Vagina (tissue), 2 donors: ENCODE results near the gene GDF11. TPM values are rescaled to one million over a fixed set of nuclear protein-coding genes. Genes with fewer than 3 reads are reported as not detected.

ENCODE experiments used
- DNase-seq, 2 donors: peaks; one replicate each; pipeline ENCODE4 v3.0.0-alpha.2; 2017; ENCODE audit errors: extremely low spot score in 2 of 2
- H3K27ac ChIP-seq: fragments of 200-600 bp; sonication (generic); one replicate; pipeline ENCODE4 v1.5.1; 2019
- H3K27me3 ChIP-seq: fragments of 200-600 bp; sonication (generic); one replicate; pipeline ENCODE4 v1.5.1; 2019
- H3K36me3 ChIP-seq, 2 donors: fragments of 200-600 bp; sonication (generic); one replicate each; pipeline ENCODE4 v1.5.1; 2017 to 2019
- H3K4me1 ChIP-seq: fragments of 200-600 bp; sonication (generic); one replicate; pipeline ENCODE4 v1.5.1; 2019
- H3K4me3 ChIP-seq, 2 donors: fragments of 200-600 bp; sonication (generic); 1 replicate in 1 of 2; 2 replicates in 1 of 2; pipeline ENCODE4 v1.5.1; 2016 to 2019
- H3K9me3 ChIP-seq: fragments of 200-600 bp; sonication (generic); one replicate; pipeline ENCODE4 v1.5.1; 2019
- POLR2A ChIP-seq, 2 donors: fragments of 450-650 bp; IDR thresholded peaks; one replicate each; pipeline ENCODE4 v1.6.1; 2017; ENCODE audit warnings: antibody characterized with exemption in 2 of 2, mild to moderate bottlenecking in 2 of 2, moderate library complexity in 2 of 2
- POLR2AphosphoS5 ChIP-seq, 2 donors: sonication (generic); formaldehyde crosslinking; IDR thresholded peaks; one replicate each; pipeline ENCODE4 v1.9.0; 2017; ENCODE audit warnings: antibody characterized with exemption in 2 of 2, mild to moderate bottlenecking in 2 of 2, low read depth in 1 of 2; ENCODE audit not compliant: insufficient read depth in 1 of 2
- intact Hi-C: fragments of 100-400 bp; cut with DNase I; formaldehyde crosslinking; loops from one replicate; pipeline ENCODE4 v1.15.1; 2023
- total RNA-seq: library from RNA; depleted of rRNA; stranded (reverse); fragments of >200 nt; gene quantifications from one replicate; pipeline ENCODE4 v1.2.3, GENCODE V29; 2016
- TF ChIP-seq, protein P1 (sequence below), 3 experiments: fragments of 450-650 bp in 2 of 3; fragments of 200-600 bp in 1 of 3; sonication (generic) in 1 of 3; IDR thresholded peaks; one replicate each; pipeline ENCODE4 v1.5.1; 2017 to 2019; ENCODE audit warnings: antibody characterized with exemption in 3 of 3, mild to moderate bottlenecking in 2 of 3, moderate library complexity in 2 of 3

Gene GDF11
- total RNA-seq, 1 donor from 2014 or later, result 7.6 TPM

DNA sequence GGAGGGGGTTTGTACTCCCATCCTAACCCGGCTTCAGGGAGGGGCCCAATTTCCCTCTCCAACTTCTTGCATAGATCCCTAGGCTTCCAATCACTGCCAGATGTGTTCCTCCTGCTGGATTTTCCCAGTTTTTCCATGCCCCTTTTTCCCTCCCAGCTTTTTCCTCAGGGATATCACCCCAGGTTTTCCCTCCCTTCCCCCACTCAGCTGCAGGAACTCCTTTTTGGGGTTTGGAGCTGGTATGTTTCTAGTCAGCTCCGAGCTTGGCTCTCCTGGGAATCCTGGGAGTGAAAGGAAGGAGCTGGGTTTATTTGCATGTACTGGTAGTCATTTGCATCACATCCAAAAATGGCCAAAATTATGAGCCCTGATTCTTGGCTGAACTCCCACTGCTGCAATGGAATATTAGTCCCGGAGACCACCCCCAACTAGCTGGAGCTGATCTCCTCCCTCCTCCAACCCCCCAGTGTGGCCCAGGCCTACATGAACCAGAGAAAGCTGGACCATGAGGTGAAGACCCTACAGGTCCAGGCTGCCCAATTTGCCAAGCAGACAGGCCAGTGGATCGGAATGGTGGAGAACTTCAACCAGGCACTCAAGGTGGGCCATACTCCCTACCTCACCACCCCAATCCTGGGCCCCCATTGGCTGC is 24.2 kb upstream of the GDF11 start:
- H3K4me1 ChIP-seq, result peaks cover 60% of the 10 kb centered on the region

DNA sequence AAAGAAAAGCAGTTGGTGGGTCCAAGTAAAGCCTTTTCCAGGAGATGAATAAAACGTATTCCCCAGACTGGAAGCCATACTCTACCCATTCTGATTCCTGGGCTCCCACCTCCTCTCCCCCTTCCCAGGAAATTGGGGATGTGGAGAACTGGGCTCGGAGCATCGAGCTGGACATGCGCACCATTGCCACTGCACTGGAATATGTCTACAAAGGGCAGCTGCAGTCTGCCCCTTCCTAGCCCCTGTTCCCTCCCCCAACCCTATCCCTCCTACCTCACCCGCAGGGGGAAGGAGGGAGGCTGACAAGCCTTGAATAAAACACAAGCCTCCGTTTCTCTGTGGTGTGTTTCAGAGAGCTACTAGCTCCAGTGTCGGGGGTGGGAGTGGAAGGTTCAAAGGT is 23.6 kb upstream of the GDF11 start:
- H3K4me1 ChIP-seq, result peaks cover 60% of the 10 kb centered on the region
- no peaks in the 10 kb centered on the region for H3K27me3 ChIP-seq
- H3K4me3 ChIP-seq, result no peak overlapping the region
- peak overlapping the region; percentile 94 for H3K27ac ChIP-seq
- no peaks in the 10 kb centered on the region for H3K9me3 ChIP-seq
- H3K36me3 ChIP-seq, result peaks cover 0 to 5% of the 10 kb centered on the region in 2 donors
- DNase-seq, result no peak
- TF ChIP-seq, protein P1, sequence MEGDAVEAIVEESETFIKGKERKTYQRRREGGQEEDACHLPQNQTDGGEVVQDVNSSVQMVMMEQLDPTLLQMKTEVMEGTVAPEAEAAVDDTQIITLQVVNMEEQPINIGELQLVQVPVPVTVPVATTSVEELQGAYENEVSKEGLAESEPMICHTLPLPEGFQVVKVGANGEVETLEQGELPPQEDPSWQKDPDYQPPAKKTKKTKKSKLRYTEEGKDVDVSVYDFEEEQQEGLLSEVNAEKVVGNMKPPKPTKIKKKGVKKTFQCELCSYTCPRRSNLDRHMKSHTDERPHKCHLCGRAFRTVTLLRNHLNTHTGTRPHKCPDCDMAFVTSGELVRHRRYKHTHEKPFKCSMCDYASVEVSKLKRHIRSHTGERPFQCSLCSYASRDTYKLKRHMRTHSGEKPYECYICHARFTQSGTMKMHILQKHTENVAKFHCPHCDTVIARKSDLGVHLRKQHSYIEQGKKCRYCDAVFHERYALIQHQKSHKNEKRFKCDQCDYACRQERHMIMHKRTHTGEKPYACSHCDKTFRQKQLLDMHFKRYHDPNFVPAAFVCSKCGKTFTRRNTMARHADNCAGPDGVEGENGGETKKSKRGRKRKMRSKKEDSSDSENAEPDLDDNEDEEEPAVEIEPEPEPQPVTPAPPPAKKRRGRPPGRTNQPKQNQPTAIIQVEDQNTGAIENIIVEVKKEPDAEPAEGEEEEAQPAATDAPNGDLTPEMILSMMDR (IDR thresholded peaks at IDR 0.05), result no peak
- TF ChIP-seq POLR2A (IDR thresholded peaks at IDR 0.05) (no peak), POLR2AphosphoS5 (IDR thresholded peaks at IDR 0.05; ENCODE audit: insufficient read depth in 1 of 2, low read depth in 1 of 2) (no peak)
- intact Hi-C loops, result no loop called here

More for the DNA sequence above, 24.2 kb upstream of the GDF11 start:
- TF ChIP-seq POLR2AphosphoS5 (IDR thresholded peaks at IDR 0.05; ENCODE audit: insufficient read depth in 1 of 2, low read depth in 1 of 2) (no peak), POLR2A (IDR thresholded peaks at IDR 0.05) (no peak)
- TF ChIP-seq, protein P1 (IDR thresholded peaks at IDR 0.05), result no peak
- H3K27ac ChIP-seq, result peak overlapping the region; percentile 94
- no peaks in the 10 kb centered on the region for H3K9me3 ChIP-seq
- H3K27me3 ChIP-seq, result no peaks in the 10 kb centered on the region
- no peaks in the 10 kb centered on the region for H3K36me3 ChIP-seq
- intact Hi-C loops, result no loop called here
- no peak for DNase-seq
- H3K4me3 ChIP-seq, result no peak overlapping the region

DNA sequence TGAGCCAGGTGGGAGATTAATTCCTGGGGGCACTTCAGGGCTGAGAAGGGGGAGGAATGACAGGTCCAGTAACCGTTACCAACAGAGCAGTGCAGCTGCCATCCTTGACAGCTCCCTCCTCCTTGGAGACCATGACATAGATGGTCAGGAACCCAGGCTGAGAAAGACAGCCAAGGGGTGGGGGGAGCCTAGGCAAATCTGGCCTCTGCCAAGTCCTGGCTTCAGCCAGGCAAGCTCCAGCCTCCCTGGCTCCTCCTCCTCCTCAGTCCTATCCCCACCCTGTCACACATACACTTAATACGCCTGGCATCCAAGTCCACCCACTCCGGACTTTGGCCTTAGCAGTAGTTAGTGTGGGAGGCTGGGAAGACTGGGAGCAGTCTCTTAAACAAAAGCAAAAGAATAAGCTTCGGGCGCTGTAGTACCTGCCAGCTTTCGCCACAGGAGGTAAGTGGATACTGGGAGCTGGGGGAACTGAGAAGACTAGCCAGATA is 22.8 kb upstream of the GDF11 start, which contains the start of gene RDH5:
TSS of gene RDH5 (plus strand) at position 323 of the 494 bp plus-strand sequence. CDS start 792 bp downstream, outside the sequence.
- no peak for DNase-seq
- Histone ChIP-seq H3K27ac (peak within 1 kb of the TSS; percentile 94), H3K4me1 (peaks cover 60% of the 10 kb centered on the region), H3K36me3 (peaks cover 0 to 13% of the 10 kb centered on the region in 2 donors), H3K9me3 (no peaks in the 10 kb centered on the region), H3K4me3 (no peak within 1 kb of the TSS), H3K27me3 (no peaks in the 10 kb centered on the region)
- intact Hi-C loops, result no loop called here
- TF ChIP-seq POLR2AphosphoS5 (IDR thresholded peaks at IDR 0.05; ENCODE audit: insufficient read depth in 1 of 2, low read depth in 1 of 2), result peak in 1 of 2 donors; percentile 46
- TF ChIP-seq POLR2A (IDR thresholded peaks at IDR 0.05), result no peak

DNA sequence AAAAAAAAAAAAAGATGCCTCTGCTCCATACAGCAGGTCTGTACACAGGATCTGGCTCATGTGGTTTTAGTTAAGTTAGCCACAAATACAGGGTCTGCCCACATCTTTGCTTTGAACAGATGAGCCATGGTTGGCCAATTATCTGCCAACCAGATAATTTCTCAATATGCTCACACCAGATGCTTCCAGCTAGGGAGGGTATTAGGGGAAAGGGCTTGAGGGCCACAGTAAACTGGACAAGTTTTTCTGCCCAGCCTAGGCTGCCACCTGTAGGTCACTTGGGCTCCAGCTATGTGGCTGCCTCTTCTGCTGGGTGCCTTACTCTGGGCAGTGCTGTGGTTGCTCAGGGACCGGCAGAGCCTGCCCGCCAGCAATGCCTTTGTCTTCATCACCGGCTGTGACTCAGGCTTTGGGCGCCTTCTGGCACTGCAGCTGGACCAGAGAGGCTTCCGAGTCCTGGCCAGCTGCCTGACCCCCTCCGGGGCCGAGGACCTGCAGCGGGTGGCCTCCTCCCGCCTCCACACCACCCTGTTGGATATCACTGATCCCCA is 22.0 kb upstream of the GDF11 start:
- peaks cover 0 to 19% of the 10 kb centered on the region in 2 donors for H3K36me3 ChIP-seq
- no peak overlapping the region for H3K4me3 ChIP-seq
- intact Hi-C loops, result no loop called here
- no peaks in the 10 kb centered on the region for H3K9me3 ChIP-seq
- H3K27ac ChIP-seq, result peak overlapping the region; percentile 94
- H3K4me1 ChIP-seq, result peaks cover 62% of the 10 kb centered on the region
- TF ChIP-seq, protein P1 (IDR thresholded peaks at IDR 0.05), result peak in 2 of 3 experiments; percentile 13 to 46
- peak in 1 of 2 donors; percentile 62 for TF ChIP-seq POLR2AphosphoS5 (IDR thresholded peaks at IDR 0.05; ENCODE audit: insufficient read depth in 1 of 2, low read depth in 1 of 2)
- no peak for TF ChIP-seq POLR2A (IDR thresholded peaks at IDR 0.05)
- no peaks in the 10 kb centered on the region for H3K27me3 ChIP-seq
- DNase-seq, result no peak

DNA sequence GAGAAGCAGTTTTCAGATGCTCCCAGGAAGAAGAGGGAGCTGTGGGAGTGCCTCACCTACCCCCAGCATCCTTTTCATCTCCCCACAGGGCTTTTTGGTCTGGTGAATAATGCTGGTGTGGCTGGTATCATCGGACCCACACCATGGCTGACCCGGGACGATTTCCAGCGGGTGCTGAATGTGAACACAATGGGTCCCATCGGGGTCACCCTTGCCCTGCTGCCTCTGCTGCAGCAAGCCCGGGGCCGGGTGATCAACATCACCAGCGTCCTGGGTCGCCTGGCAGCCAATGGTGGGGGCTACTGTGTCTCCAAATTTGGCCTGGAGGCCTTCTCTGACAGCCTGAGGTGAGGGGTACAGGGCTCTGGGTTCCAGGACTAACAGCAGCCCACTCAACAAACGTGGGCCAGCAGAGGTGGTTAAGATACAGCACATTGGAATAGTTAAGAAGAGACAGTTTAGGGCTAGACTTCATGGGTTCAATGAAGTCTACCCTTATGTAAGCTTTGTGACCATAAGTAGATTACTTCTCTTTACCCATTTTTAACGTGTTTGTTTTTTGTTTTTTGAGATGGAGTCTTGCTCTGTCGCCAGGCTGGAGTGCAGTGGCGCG is 21.2 kb upstream of the GDF11 start:
- no peaks in the 10 kb centered on the region for H3K9me3 ChIP-seq
- H3K27me3 ChIP-seq, result no peaks in the 10 kb centered on the region
- peaks cover 0 to 24% of the 10 kb centered on the region in 2 donors for H3K36me3 ChIP-seq
- peak overlapping the region; percentile 94 for H3K27ac ChIP-seq
- no peak overlapping the region for H3K4me3 ChIP-seq
- intact Hi-C loops, result no loop called here
- no peak for DNase-seq
- no peak for TF ChIP-seq POLR2AphosphoS5 (IDR thresholded peaks at IDR 0.05; ENCODE audit: insufficient read depth in 1 of 2, low read depth in 1 of 2)
- TF ChIP-seq POLR2A (IDR thresholded peaks at IDR 0.05), result no peak
- TF ChIP-seq, protein P1 (IDR thresholded peaks at IDR 0.05), result no peak
- peaks cover 67% of the 10 kb centered on the region for H3K4me1 ChIP-seq
